GM23248 (cell line): ENCODE results near the gene CDH8. TPM values are rescaled to one million over a fixed set of nuclear protein-coding genes. Genes with fewer than 3 reads are reported as not detected.
"Not testable (repeated sequence)": the region's sequence is repeated elsewhere in the genome, so short reads cannot be mapped to it uniquely, and the experiment has no call there.

Source experiments
- DNase-seq: peaks from one replicate; pipeline ENCODE4 v3.0.0-alpha.2; 2015
- H2AFZ ChIP-seq: fragments of 200-600 bp; sonication (generic); 2 replicates; pipeline ENCODE4 v1.6.1; 2016; ENCODE audit warnings: antibody characterized with exemption
- H3F3A ChIP-seq: fragments of 200-600 bp; sonication (generic); 2 replicates; pipeline ENCODE4 v1.6.1; 2016; ENCODE audit warnings: mild to moderate bottlenecking, antibody characterized with exemption, mixed run types; ENCODE audit not compliant: insufficient read depth
- H3K27ac ChIP-seq: fragments of 200-600 bp; sonication (generic); 2 replicates; pipeline ENCODE4 v1.5.1; 2016; ENCODE audit warnings: mild to moderate bottlenecking
- H3K27me3 ChIP-seq: fragments of 200-600 bp; sonication (generic); replicated peaks from 2 replicates; pipeline ENCODE4 v1.6.1; 2016; ENCODE audit warnings: mild to moderate bottlenecking; ENCODE audit not compliant: insufficient read depth
- H3K36me3 ChIP-seq: fragments of 200-600 bp; sonication (generic); 2 replicates; pipeline ENCODE4 v1.6.1; 2016; ENCODE audit warnings: low read depth, mild to moderate bottlenecking
- H3K4me1 ChIP-seq: fragments of 200-600 bp; sonication (generic); 2 replicates; pipeline ENCODE4 v1.6.1; 2016; ENCODE audit warnings: mild to moderate bottlenecking; ENCODE audit not compliant: insufficient read depth
- H3K4me2 ChIP-seq: fragments of 200-600 bp; sonication (generic); one replicate; pipeline ENCODE4 v1.6.1; 2016; ENCODE audit warnings: mild to moderate bottlenecking; ENCODE audit not compliant: unreplicated experiment
- H3K4me3 ChIP-seq: fragments of 200-600 bp; sonication (generic); 2 replicates; pipeline ENCODE4 v1.5.1; 2016; ENCODE audit warnings: mild to moderate bottlenecking
- H3K79me2 ChIP-seq: fragments of 200-600 bp; sonication (generic); 2 replicates; pipeline ENCODE4 v1.6.1; 2016; ENCODE audit warnings: mild to moderate bottlenecking; ENCODE audit not compliant: insufficient read depth
- H3K9ac ChIP-seq: fragments of 200-600 bp; sonication (generic); 2 replicates; pipeline ENCODE4 v1.6.1; 2016; ENCODE audit warnings: mild to moderate bottlenecking
- H3K9me2 ChIP-seq: fragments of 200-600 bp; sonication (generic); 2 replicates; pipeline ENCODE4 v1.6.1; 2016; ENCODE audit warnings: mixed run types, mild to moderate bottlenecking, moderate library complexity; ENCODE audit not compliant: insufficient read depth
- H3K9me3 ChIP-seq: fragments of 200-600 bp; sonication (generic); one replicate; pipeline ENCODE4 v1.6.1; 2017; ENCODE audit warnings: low read depth
- H4K20me1 ChIP-seq: fragments of 200-600 bp; sonication (generic); 2 replicates; pipeline ENCODE4 v1.6.0; 2016; ENCODE audit not compliant: insufficient read depth
- EZH2 ChIP-seq: fragments of 200-600 bp; sonication (generic); IDR thresholded peaks from 2 replicates; pipeline ENCODE4 v1.6.1; 2018; ENCODE audit warnings: antibody characterized with exemption, mild to moderate bottlenecking; ENCODE audit not compliant: insufficient read depth, poor library complexity, severe bottlenecking
- EZH2phosphoT487 ChIP-seq: fragments of 200-600 bp; sonication (generic); IDR thresholded peaks from 2 replicates; pipeline ENCODE4 v1.6.1; 2018; ENCODE audit warnings: antibody characterized with exemption, moderate library complexity, mild to moderate bottlenecking, low read depth; ENCODE audit not compliant: insufficient read depth
- WGBS, 2 experiments: methylation state at CpG; one replicate each; pipeline ENCODE4 v1.1.6; 2015 to 2017; ENCODE audit warnings: low lambda C conversion rate in 2 of 2, low coverage in 1 of 2; ENCODE audit errors: missing lambda C conversion rate in 2 of 2; 5-methylcytosine and 5-hydroxymethylcytosine counted together
- in situ Hi-C: fragments of 300-500 bp; cut with MboI; formaldehyde crosslinking; loops from 2 replicates; pipeline ENCODE4 v1.15.0; 2020
- polyA plus RNA-seq: library from polyadenylated mRNA; unstranded; fragments of >200 nt; fragmentation: Nextera tagmentation; extraction: Ambion mirVana; gene quantifications from 2 replicates; pipeline ENCODE4 v1.2.1, GENCODE V29; 2016
- total RNA-seq: library from RNA; depleted of rRNA; stranded (reverse); fragments of >200 nt; shearing (Covaris generic); gene quantifications from 2 replicates; pipeline ENCODE4 v1.2.3, GENCODE V29; 2014

The CDH8 gene
- total and polyA plus RNA-seq, 2 experiments from 2014 or later, result not detected

GRCh38 chr16:61715393-61715792 is 320.8 kb downstream of the CDH8 start:
- TF ChIP-seq EZH2, result no peak
- no peak for TF ChIP-seq EZH2phosphoT487
- Histone ChIP-seq H3K27me3 (no peaks in the 10 kb centered on the region), H3K9ac (no peak overlapping the region), H3K27ac (no peak overlapping the region), H3K4me2 (no peak overlapping the region), H2AFZ (no peak overlapping the region), H4K20me1 (no peaks in the 10 kb centered on the region), H3K4me1 (no peaks in the 10 kb centered on the region), H3K9me2 (no peaks in the 10 kb centered on the region), H3K9me3 (no peaks in the 10 kb centered on the region), H3K79me2 (no peaks in the 10 kb centered on the region), H3K4me3 (no peak overlapping the region), H3K36me3 (no peaks in the 10 kb centered on the region), H3F3A (no peaks in the 10 kb centered on the region)
- no peak for DNase-seq
- in situ Hi-C loops, result no loop called here

DNA sequence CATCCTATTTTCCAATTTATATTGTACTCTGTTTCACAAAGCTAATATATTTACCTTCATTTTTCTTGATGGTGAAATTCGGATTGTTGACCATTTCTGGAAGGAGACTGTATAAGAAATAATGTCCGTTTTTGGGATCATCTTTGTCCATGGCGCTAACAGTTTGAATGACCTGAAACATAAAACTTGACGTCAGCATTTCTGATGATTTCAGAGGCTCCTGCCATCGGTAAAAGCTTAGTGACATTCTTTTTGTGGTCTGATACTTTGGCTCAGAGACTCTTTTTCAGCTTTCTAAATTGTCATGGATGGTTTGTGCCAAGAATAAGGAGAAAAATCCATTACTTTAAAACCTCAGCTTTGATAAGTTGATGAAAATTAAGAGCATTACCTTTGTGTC is 322.5 kb downstream of the CDH8 start:
- in situ Hi-C loops, result no loop called here
- DNase-seq, result no peak
- TF ChIP-seq EZH2phosphoT487 (no peak), EZH2 (no peak)
- H3K27ac ChIP-seq, result no peak overlapping the region
- H3K9me3 ChIP-seq, result no peaks in the 10 kb centered on the region
- H3K9ac ChIP-seq, result no peak overlapping the region
- H3K4me3 ChIP-seq, result no peak overlapping the region
- H3K79me2 ChIP-seq, result no peaks in the 10 kb centered on the region
- H3K27me3 ChIP-seq, result no peaks in the 10 kb centered on the region
- H4K20me1 ChIP-seq, result no peaks in the 10 kb centered on the region
- no peaks in the 10 kb centered on the region for H3K4me1 ChIP-seq
- H2AFZ ChIP-seq, result no peak overlapping the region
- H3F3A ChIP-seq, result no peaks in the 10 kb centered on the region
- no peak overlapping the region for H3K4me2 ChIP-seq
- no peaks in the 10 kb centered on the region for H3K36me3 ChIP-seq
- no peaks in the 10 kb centered on the region for H3K9me2 ChIP-seq
- WGBS, 2 experiments, result 32 to 33% methylated on average over 5 of the region's 5 CpGs

DNA sequence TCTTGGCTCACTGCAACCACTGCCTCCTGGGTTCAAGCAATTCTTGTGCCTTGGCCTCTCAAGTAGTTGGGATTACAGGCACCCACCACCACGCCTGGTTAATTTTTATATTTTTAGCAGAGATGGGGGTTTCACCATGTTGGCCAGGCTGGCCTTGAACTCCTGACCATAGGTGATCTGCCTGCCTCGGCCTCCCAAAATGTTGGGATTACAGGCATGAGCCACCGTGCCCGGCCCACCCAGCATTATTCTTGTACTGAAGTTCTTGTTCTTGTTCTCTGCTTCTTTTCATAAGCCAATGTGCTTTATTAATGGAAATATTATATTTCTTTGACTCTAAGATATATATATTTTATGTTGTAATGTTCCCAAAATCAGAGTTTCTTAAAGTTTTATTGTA is 336.6 kb downstream of the CDH8 start:
- H2AFZ ChIP-seq, H3K27ac ChIP-seq, DNase-seq, in situ Hi-C loops, H3K4me2 ChIP-seq, H3K9me3 ChIP-seq, H3K9me2 ChIP-seq, H3K27me3 ChIP-seq, H3K36me3 ChIP-seq, H3K9ac ChIP-seq, H3F3A ChIP-seq, H3K4me3 ChIP-seq, H3K4me1 ChIP-seq, H4K20me1 ChIP-seq, H3K79me2 ChIP-seq: not testable (repeated sequence)
- WGBS, 2 experiments, result 30 to 46% methylated on average over 4 of the region's 4 CpGs

DNA sequence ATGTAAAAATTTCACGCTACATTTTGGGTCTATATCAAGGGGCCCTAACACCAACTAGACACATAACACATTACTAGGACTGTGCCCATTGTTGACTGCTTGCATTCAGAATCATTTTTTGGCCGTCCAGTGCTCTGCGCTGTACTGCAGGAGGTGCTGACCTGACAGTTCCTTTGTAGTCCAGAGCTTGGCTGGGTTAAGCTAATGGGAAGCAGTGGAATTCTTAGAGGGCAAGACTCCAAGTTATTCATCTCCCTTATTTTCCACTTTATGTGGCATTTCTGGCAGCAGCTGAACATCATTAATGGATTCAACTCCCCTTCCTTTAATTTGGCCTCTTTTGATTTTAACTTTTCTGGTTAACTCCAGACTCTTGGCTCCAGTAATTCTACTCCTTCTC is 351.7 kb downstream of the CDH8 start:
- Histone ChIP-seq H3K4me2 (no peak overlapping the region), H3K79me2 (no peaks in the 10 kb centered on the region), H3K9me3 (no peaks in the 10 kb centered on the region), H3K27me3 (no peaks in the 10 kb centered on the region), H3K4me3 (no peak overlapping the region), H3K9ac (no peak overlapping the region), H2AFZ (no peak overlapping the region), H3K27ac (no peak overlapping the region), H3K36me3 (no peaks in the 10 kb centered on the region), H3K4me1 (no peaks in the 10 kb centered on the region), H4K20me1 (no peaks in the 10 kb centered on the region), H3F3A (no peaks in the 10 kb centered on the region), H3K9me2 (no peaks in the 10 kb centered on the region)
- TF ChIP-seq EZH2 (no peak), EZH2phosphoT487 (no peak)
- no peak for DNase-seq
- WGBS, 2 experiments, result 32 to 35% methylated on average over 3 of the region's 3 CpGs
- in situ Hi-C loops, result no loop called here

GRCh38 chr16:61681673-61682072 is 354.6 kb downstream of the CDH8 start:
- Histone ChIP-seq H3K27ac (no peak overlapping the region), H3K9me2 (no peaks in the 10 kb centered on the region), H3K36me3 (no peaks in the 10 kb centered on the region), H2AFZ (no peak overlapping the region), H3F3A (no peaks in the 10 kb centered on the region), H3K9me3 (no peaks in the 10 kb centered on the region), H3K4me3 (no peak overlapping the region), H3K4me1 (no peaks in the 10 kb centered on the region), H3K9ac (no peak overlapping the region), H4K20me1 (no peaks in the 10 kb centered on the region), H3K27me3 (no peaks in the 10 kb centered on the region), H3K79me2 (no peaks in the 10 kb centered on the region), H3K4me2 (no peak overlapping the region)
- TF ChIP-seq EZH2 (no peak), EZH2phosphoT487 (no peak)
- WGBS, 2 experiments, result 0 to 3% methylated on average over 4 of the region's 4 CpGs
- in situ Hi-C loops, result no loop called here
- DNase-seq, result no peak
